RWPE1 (cell line): Measurements from ENCODE around the gene MASP1.

ENCODE experiments used
- CTCF ChIA-PET: fragments of 350-600 bp; sonication (Branson Sonifier 250); formaldehyde crosslinking; extraction: SDS; loops from one replicate; lab custom pipeline; 2021; lab: Yijun Ruan, JAX
- POLR2A ChIA-PET: fragments of 400-600 bp; formaldehyde crosslinking; extraction: SDS; loops from one replicate; lab custom pipeline; 2020; ENCODE audit warnings: antibody characterized with exemption; ENCODE audit not compliant: low non-redundant PET; lab: Yijun Ruan, JAX
- DNase-seq: peaks from one replicate; pipeline ENCODE4 v3.0.0; 2012; ENCODE audit warnings: low spot score
- H3K27ac ChIP-seq: fragments of 450-650 bp; 2 replicates; pipeline ENCODE4 v1.5.1; 2017
- CTCF ChIP-seq: fragments of 450-650 bp; conservative IDR thresholded peaks from 2 replicates; pipeline ENCODE4 v1.5.1; 2017; ENCODE audit warnings: low read depth, mild to moderate bottlenecking

Gene MASP1

GRCh38 chr3:187264021-187264420, 27.5 kb downstream of the MASP1 start:
- POLR2A ChIA-PET: no interaction called here
- DNase-seq: peak; percentile 9
- CTCF ChIA-PET: no interaction called here
- H3K27ac ChIP-seq: no peak overlapping the region
- no peak for TF ChIP-seq CTCF

GRCh38 chr3:187263270-187263669, 28.3 kb downstream of the MASP1 start:
- no peak for DNase-seq
- ChIA-PET POLR2A (no interaction called here), CTCF (no interaction called here)
- H3K27ac ChIP-seq: no peak overlapping the region
- TF ChIP-seq CTCF: no peak

GRCh38 chr3:187262360-187262759, 29.2 kb downstream of the MASP1 start:
- H3K27ac ChIP-seq: no peak overlapping the region
- POLR2A ChIA-PET: no interaction called here
- CTCF ChIA-PET: no interaction called here
- no peak for TF ChIP-seq CTCF
- DNase-seq: no peak

GRCh38 chr3:187261541-187261969, 30.0 kb downstream of the MASP1 start:
- CTCF ChIA-PET: no interaction called here
- no peak for DNase-seq
- POLR2A ChIA-PET: no interaction called here
- no peak for TF ChIP-seq CTCF
- H3K27ac ChIP-seq: no peak overlapping the region

GRCh38 chr3:187259171-187259570, 32.4 kb downstream of the MASP1 start:
- DNase-seq: no peak
- no peak overlapping the region for H3K27ac ChIP-seq
- CTCF ChIA-PET: no interaction called here
- POLR2A ChIA-PET: no interaction called here
- no peak for TF ChIP-seq CTCF

- POLR2A ChIA-PET: no interaction called here
- no peak overlapping the region for H3K27ac ChIP-seq
- no peak for TF ChIP-seq CTCF
- DNase-seq: no peak
- CTCF ChIA-PET: no interaction called here
Observed at GRCh38 chr3:187257992-187258692, 33.4 kb downstream of the MASP1 start.
